AG04449 (cell line): ENCODE results near the gene RDH11.

ENCODE experiments used
- CTCF ChIA-PET: fragments of 350-600 bp; formaldehyde crosslinking; extraction: SDS; loops from one replicate; lab custom pipeline; 2021; ENCODE audit warnings: antibody characterized with exemption; lab: Yijun Ruan, JAX
- POLR2A ChIA-PET: fragments of 400-600, 350-600 bp; formaldehyde crosslinking; extraction: SDS; loops from one replicate; lab custom pipeline; 2020; ENCODE audit warnings: antibody characterized with exemption, inconsistent platforms; lab: Yijun Ruan, JAX
- DNase-seq: peaks from one replicate; pipeline ENCODE4 v3.0.0-alpha.2; 2010; ENCODE audit warnings: low read depth, low spot score
- H3K4me3 ChIP-seq: 2 replicates; pipeline ENCODE4 v1.5.1; 2011; ENCODE audit warnings: low read depth, mild to moderate bottlenecking, control low read depth, low read length
- CTCF ChIP-seq: IDR thresholded peaks from one replicate; pipeline ENCODE4 v1.5.1; 2011; ENCODE audit warnings: mild to moderate bottlenecking, moderate library complexity, low read length, control low read depth, inconsistent platforms; ENCODE audit not compliant: insufficient read depth; ENCODE audit errors: missing control alignments

Gene RDH11

GRCh38 chr14:67734675-67735074 is 39.1 kb upstream of the RDH11 start:
- H3K4me3 ChIP-seq, result no peak overlapping the region
- DNase-seq, result no peak
- ChIA-PET CTCF (no interaction called here), POLR2A (no interaction called here)
- TF ChIP-seq CTCF, result no peak

DNA sequence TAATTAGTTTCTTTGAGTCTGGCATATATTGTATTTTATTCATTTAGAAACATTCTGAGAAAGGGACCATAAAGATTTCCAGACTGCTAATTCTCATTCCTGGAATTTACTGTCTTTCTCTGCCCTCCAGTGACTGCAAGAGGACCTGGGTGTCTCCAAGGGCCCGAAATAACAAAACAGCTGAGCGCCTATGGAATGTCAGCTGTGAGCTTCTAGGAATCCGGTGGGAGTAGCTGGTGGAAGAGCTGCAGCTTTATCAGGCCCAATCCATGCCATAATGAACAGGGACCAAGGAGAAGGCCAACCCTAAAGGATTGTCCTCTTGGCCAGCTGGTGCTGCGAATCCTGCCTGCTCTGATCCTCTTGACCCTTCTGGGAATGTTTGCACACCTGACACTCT is 38.1 kb upstream of the RDH11 start:
- H3K4me3 ChIP-seq, result no peak overlapping the region
- ChIA-PET CTCF (no interaction called here), POLR2A (no interaction called here)
- no peak for DNase-seq
- no peak for TF ChIP-seq CTCF

DNA sequence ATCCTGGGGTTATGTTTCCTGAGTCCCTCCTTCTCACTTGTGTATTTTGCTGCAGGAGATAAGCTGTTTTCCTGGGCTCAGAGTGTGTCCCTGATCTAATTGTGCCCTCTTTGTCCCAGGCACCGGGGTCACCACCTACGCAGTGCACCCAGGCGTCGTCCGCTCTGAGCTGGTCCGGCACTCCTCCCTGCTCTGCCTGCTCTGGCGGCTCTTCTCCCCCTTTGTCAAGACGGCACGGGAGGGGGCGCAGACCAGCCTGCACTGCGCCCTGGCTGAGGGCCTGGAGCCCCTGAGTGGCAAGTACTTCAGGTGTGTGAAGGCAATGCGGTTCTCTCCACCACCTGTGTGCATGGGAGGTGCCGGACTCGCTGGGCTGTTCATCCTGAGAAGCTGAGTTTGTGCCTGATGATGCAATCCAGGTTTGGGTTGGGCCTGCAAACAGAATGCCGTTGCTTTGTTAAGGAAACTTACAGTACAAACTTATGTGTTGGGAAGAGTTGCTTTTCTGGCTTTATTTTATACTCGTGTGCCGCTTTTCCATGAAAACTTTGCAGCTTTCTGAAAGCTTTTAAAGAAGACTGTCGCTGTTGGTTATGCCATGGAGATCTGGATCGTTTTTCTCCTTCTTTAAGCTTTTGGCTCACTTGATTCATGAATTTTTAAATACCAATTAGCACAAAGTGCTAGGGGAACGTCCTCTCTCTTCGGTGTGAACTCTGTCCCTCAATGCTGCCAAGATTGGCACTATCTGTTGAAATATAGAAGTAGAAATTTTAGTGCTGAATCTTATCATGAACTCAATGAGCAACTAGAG is 33.7 kb upstream of the RDH11 start:
- no peak for DNase-seq
- TF ChIP-seq CTCF, result no peak
- no peak overlapping the region for H3K4me3 ChIP-seq
- ChIA-PET CTCF (interaction anchor here (1.8 to 1.9 kb wide), 2 partner anchors 20 to 26 kb away, joined by 5 to 10 read pairs; no protein-coding TSS in a partner anchor), POLR2A (no interaction called here)

GRCh38 chr14:67728258-67728657 is 32.7 kb upstream of the RDH11 start:
- no peak for DNase-seq
- no peak for TF ChIP-seq CTCF
- POLR2A ChIA-PET, result no interaction called here
- H3K4me3 ChIP-seq, result no peak overlapping the region
- CTCF ChIA-PET, result interaction anchor here (1.1 to 1.8 kb wide), 2 partner anchors 24 to 25 kb away, joined by 3 to 5 read pairs; no protein-coding TSS in a partner anchor

DNA sequence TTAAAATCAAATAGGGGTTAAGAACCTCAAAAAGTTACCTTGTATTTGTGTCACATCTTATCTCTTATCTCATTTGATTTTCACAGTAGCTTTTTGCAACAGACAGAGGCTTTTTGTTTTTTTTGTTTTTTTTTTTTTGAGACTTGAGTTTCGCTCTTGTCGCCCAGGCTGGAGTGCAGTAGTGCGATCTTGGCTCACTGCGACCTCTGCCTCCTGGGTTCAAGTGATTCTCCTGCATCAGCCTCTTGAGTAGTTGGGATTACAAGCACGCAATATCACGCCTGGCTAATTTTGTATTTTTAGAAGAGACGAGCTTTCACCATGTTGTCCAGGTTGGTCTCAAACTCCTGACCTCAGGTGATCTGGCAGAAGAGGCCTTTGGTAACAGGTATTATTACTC is 31.8 kb upstream of the RDH11 start:
- ChIA-PET POLR2A (no interaction called here), CTCF (interaction anchor here (1.1 to 1.8 kb wide), 2 partner anchors 23 to 25 kb away, joined by 3 to 5 read pairs; no protein-coding TSS in a partner anchor)
- no peak overlapping the region for H3K4me3 ChIP-seq
- no peak for DNase-seq
- TF ChIP-seq CTCF, result no peak

DNA sequence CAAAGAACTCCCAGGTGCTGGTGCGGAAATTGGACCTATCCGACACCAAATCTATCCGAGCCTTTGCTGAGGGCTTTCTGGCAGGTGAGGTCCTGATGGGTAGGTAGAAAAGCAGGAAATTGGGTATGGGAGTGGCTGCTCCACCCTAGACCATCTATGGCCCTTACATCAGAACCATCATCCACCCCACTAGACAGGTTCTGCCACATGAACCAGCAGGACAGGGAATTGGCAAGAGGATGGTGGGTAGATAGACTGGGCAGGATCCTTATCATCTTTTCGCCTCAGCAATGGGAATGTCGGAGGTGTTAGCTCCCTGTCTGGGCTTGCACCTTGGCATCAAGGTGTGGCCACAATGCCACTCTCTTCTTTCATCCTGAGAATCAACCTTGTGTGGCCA is 29.6 kb upstream of the RDH11 start:
- CTCF ChIA-PET, result no interaction called here
- POLR2A ChIA-PET, result no interaction called here
- DNase-seq, result no peak
- no peak overlapping the region for H3K4me3 ChIP-seq
- no peak for TF ChIP-seq CTCF
